HCT116 (cell line): Measurements from ENCODE around the gene PRKG1. TPM values are rescaled to one million over a fixed set of nuclear protein-coding genes. Genes with fewer than 3 reads are reported as not detected.

Experiments
- ATAC-seq: fragments of 200-7000 bp; cut with Tn5 transposase; 2 replicates; pipeline ENCODE4 v1.9.1; 2020; ENCODE audit warnings: mild to moderate bottlenecking, moderate library complexity
- BruUV-seq: library from RNA; stranded (reverse); fragments of 400-500 nt; replicated peaks from 2 replicates; lab custom pipeline; 2021; lab: Mats Ljungman, UMichigan
- CTCF ChIA-PET: fragments of 300-600 bp; sonication (Branson Sonifier 250); formaldehyde crosslinking; loops from one replicate; lab custom pipeline; 2021; ENCODE audit warnings: antibody characterized with exemption; lab: Charles Lee
- POLR2A ChIA-PET: fragments of 300-600, 350-600 bp; sonication (Branson Sonifier 250); formaldehyde crosslinking; loops from one replicate; lab custom pipeline; 2021; ENCODE audit warnings: antibody characterized with exemption; lab: Charles Lee
- RAD21 ChIA-PET, 2 experiments: fragments of 300-600 bp; sonication (Branson Sonifier 250); formaldehyde crosslinking; loops; one replicate each; lab custom pipeline; 2023; ENCODE audit warnings: low total read pairs in 2 of 2; ENCODE audit not compliant: uncharacterized antibody in 2 of 2, unreplicated experiment in 2 of 2, low non-redundant PET in 1 of 2; lab: Charles Lee
- DNase-seq: peaks from one replicate; pipeline ENCODE4 v3.0.0-alpha.2; 2010; ENCODE audit warnings: low read depth, low spot score
- H2AFZ ChIP-seq: fragments of 200-600 bp; shearing (Covaris generic), sonication (generic); 2 replicates; pipeline ENCODE4 v1.6.1; 2017; ENCODE audit warnings: low read depth, mixed run types, mixed read lengths, antibody characterized with exemption, low read length; ENCODE audit not compliant: poor library complexity, severe bottlenecking
- H3K27ac ChIP-seq: 2 replicates; pipeline ENCODE4 v1.5.1; 2012; ENCODE audit warnings: low read depth, low read length
- H3K27me3 ChIP-seq: fragments of 200-600 bp; sonication (generic); 2 replicates; pipeline ENCODE4 v1.6.1; 2016; ENCODE audit warnings: mixed run types, low read length, mixed read lengths; ENCODE audit not compliant: insufficient read depth
- H3K36me3 ChIP-seq, 2 experiments: fragments of 200-500 bp in 1 of 2; fragments of 200-600 bp in 1 of 2; sonication (Bioruptor generic) in 1 of 2; sonication (generic) in 1 of 2; 2 replicates each; pipeline versions ENCODE4 v1.5.1 to v1.6.1; 2014 to 2016; ENCODE audit warnings: low read length in 2 of 2, inconsistent platforms in 1 of 2, mixed read lengths in 1 of 2, mixed run types in 1 of 2; ENCODE audit not compliant: insufficient read depth in 2 of 2, control insufficient read depth in 1 of 2
- H3K4me1 ChIP-seq, 2 experiments: fragments of 200-600 bp in 1 of 2; sonication (generic) in 1 of 2; 2 replicates each; pipeline versions ENCODE4 v1.5.1 to v1.6.1; 2012 to 2017; ENCODE audit warnings: low read length in 2 of 2, inconsistent platforms in 1 of 2, mild to moderate bottlenecking in 1 of 2, mixed read lengths in 1 of 2, mixed run types in 1 of 2, moderate library complexity in 1 of 2; ENCODE audit not compliant: insufficient read depth in 2 of 2, control insufficient read depth in 1 of 2
- H3K4me2 ChIP-seq: fragments of 200-600 bp; sonication (generic); 2 replicates; pipeline ENCODE4 v1.6.1; 2017; ENCODE audit warnings: mixed run types, low read length, mixed read lengths
- H3K4me3 ChIP-seq, 2 experiments: fragments of 200-600 bp in 1 of 2; sonication (generic) in 1 of 2; replicated peaks in 1 of 2; 2 replicates each; pipeline ENCODE4 v1.5.1; 2011 to 2016; ENCODE audit warnings: low read length in 2 of 2, control low read depth in 1 of 2, low read depth in 1 of 2, mild to moderate bottlenecking in 1 of 2, mixed read lengths in 1 of 2, mixed run types in 1 of 2
- H3K79me2 ChIP-seq: fragments of 200-600 bp; sonication (generic); 2 replicates; pipeline ENCODE4 v1.6.1; 2017; ENCODE audit warnings: mild to moderate bottlenecking, mixed run types, low read length, moderate library complexity, mixed read lengths; ENCODE audit not compliant: insufficient read depth
- H3K9ac ChIP-seq: fragments of 200-600 bp; sonication (generic); 2 replicates; pipeline ENCODE4 v1.6.1; 2016; ENCODE audit warnings: low read length, mixed read lengths
- H3K9me2 ChIP-seq: fragments of 200-600 bp; sonication (generic), shearing (Covaris generic); 2 replicates; pipeline ENCODE4 v1.6.1; 2017; ENCODE audit warnings: mixed run types, mild to moderate bottlenecking, moderate library complexity; ENCODE audit not compliant: insufficient read depth
- H3K9me3 ChIP-seq, 2 experiments: fragments of 200-500 bp in 1 of 2; fragments of 200-600 bp in 1 of 2; sonication (Bioruptor generic) in 1 of 2; sonication (generic) in 1 of 2; 2 replicates each; pipeline ENCODE4 v1.6.1; 2014 to 2017; ENCODE audit warnings: low read length in 2 of 2, mixed read lengths in 2 of 2, inconsistent platforms in 1 of 2, low read depth in 1 of 2, mild to moderate bottlenecking in 1 of 2, mixed run types in 1 of 2, moderate library complexity in 1 of 2; ENCODE audit not compliant: control insufficient read depth in 1 of 2, insufficient read depth in 1 of 2
- H4K20me1 ChIP-seq: fragments of 200-600 bp; sonication (generic), shearing (Covaris generic); 2 replicates; pipeline ENCODE4 v1.6.1; 2017; ENCODE audit warnings: mixed run types, mild to moderate bottlenecking, moderate library complexity; ENCODE audit not compliant: insufficient read depth
- ATF3 ChIP-seq: IDR thresholded peaks from 2 replicates; pipeline ENCODE4 v1.6.1; 2012
- CTCF ChIP-seq, 3 experiments: fragments of 200-600 bp in 1 of 3; sonication (generic) in 1 of 3; IDR thresholded peaks in 2 of 3; conservative IDR thresholded peaks in 1 of 3; 2 replicates each; pipeline ENCODE4 v1.5.1; 2012 to 2017; ENCODE audit warnings: low read depth in 2 of 3, low read length in 2 of 3, antibody characterized with exemption in 1 of 3, borderline replicate concordance in 1 of 3, control low read depth in 1 of 3, mild to moderate bottlenecking in 1 of 3, mixed read lengths in 1 of 3, mixed run types in 1 of 3, moderate library complexity in 1 of 3; ENCODE audit not compliant: insufficient read depth in 1 of 3
- MAX ChIP-seq: IDR thresholded peaks from 2 replicates; pipeline ENCODE4 v1.6.1; 2012
- POLR2AphosphoS5 ChIP-seq: IDR thresholded peaks from 2 replicates; pipeline ENCODE4 v1.6.1; 2011; ENCODE audit warnings: mild to moderate bottlenecking, low read depth, low read length, moderate library complexity
- SIN3A ChIP-seq: IDR thresholded peaks from 2 replicates; pipeline ENCODE4 v1.6.1; 2012; ENCODE audit warnings: low read depth
- SP1 ChIP-seq: IDR thresholded peaks from 2 replicates; pipeline ENCODE4 v1.6.1; 2012; ENCODE audit warnings: low read depth
- TCF7L2 ChIP-seq: IDR thresholded peaks from 2 replicates; pipeline ENCODE4 v1.7.0; 2011; ENCODE audit warnings: borderline replicate concordance, inconsistent platforms; ENCODE audit not compliant: insufficient read depth, insufficient read length; ENCODE audit errors: extremely low read depth
- YY1 ChIP-seq: IDR thresholded peaks from 2 replicates; pipeline ENCODE4 v1.6.1; 2011; ENCODE audit warnings: low read length, low read depth, moderate library complexity, mild to moderate bottlenecking; ENCODE audit not compliant: insufficient replicate concordance; ENCODE audit errors: extremely low read depth
- ZBTB33 ChIP-seq: IDR thresholded peaks from 2 replicates; pipeline ENCODE4 v1.6.1; 2011; ENCODE audit warnings: mild to moderate bottlenecking, low read length, moderate library complexity; ENCODE audit not compliant: insufficient replicate concordance; ENCODE audit errors: extremely low read depth
- ZNF274 ChIP-seq: fragments of 200-500 bp; sonication (Bioruptor generic); IDR thresholded peaks from 2 replicates; pipeline ENCODE4 v1.6.1; 2014; ENCODE audit warnings: mild to moderate bottlenecking, low read depth, low read length, inconsistent platforms
- intact Hi-C: fragments of 100-400 bp; cut with micrococcal nuclease; formaldehyde crosslinking; loops from 2 replicates; pipeline ENCODE4 v1.10.0; 2022
- total RNA-seq: library from RNA; stranded (reverse); gene quantifications from one replicate; pipeline ENCODE4 v1.2.1, GENCODE V29; 2021; ENCODE audit not compliant: unreplicated experiment

The PRKG1 gene
- total RNA-seq, 1 experiment from 2014 or later: 1.4 TPM

- peaks cover 38% of the 10 kb centered on the region for H3K79me2 ChIP-seq
- peak overlapping the region; percentile 36 for H2AFZ ChIP-seq
- H3K4me3 ChIP-seq: peak overlapping the region; percentile 78 to 93
- peak; percentile 36 for ATAC-seq
- no peaks in the 10 kb centered on the region for H3K9me3 ChIP-seq
- intact Hi-C loops: no loop called here
- H3K27me3 ChIP-seq: no peaks in the 10 kb centered on the region
- H3K36me3 ChIP-seq: peaks cover 0 to 21% of the 10 kb centered on the region in 2 experiments; a peak in 2 of 4 replicates
- ChIA-PET RAD21 (interaction anchor here in 1 of 2 experiments (1.0 kb wide), 1 partner anchor 139 kb away, joined by 3 read pairs; no protein-coding TSS in a partner anchor), CTCF (interaction anchor here (0.7 to 3.9 kb wide), 8 partner anchors 10 to 253 kb away, joined by 3 to 36 read pairs (median 4); no protein-coding TSS in a partner anchor)
- H3K4me1 ChIP-seq: peaks cover 48 to 73% of the 10 kb centered on the region in 2 experiments
- peak overlapping the region; percentile 99 for H3K4me2 ChIP-seq
- H3K9me2 ChIP-seq: no peaks in the 10 kb centered on the region
- BruUV-seq: TSS peak; percentile 35
- TF ChIP-seq TCF7L2: peak; percentile 98
- no peak for TF ChIP-seq POLR2AphosphoS5
- TF ChIP-seq ATF3: no peak
- no peak for TF ChIP-seq CTCF (IDR thresholded peaks at IDR 0.05 in 2 of 3, conservative IDR thresholded peaks at IDR 0.05 in 1 of 3; ENCODE audit: borderline replicate concordance in 1 of 3, insufficient read depth in 1 of 3, low read depth in 2 of 3, low read length in 2 of 3)
- peak; percentile 45; the same call in 1 of the 2 replicates for TF ChIP-seq MAX
- 0 out of 2 replicates have a peak, but pooled peaks have one; percentile 19 for TF ChIP-seq SP1
- no peak; the same call in none of the 2 replicates for TF ChIP-seq SIN3A
- TF ChIP-seq YY1: peak; percentile 9
- no peak for TF ChIP-seq ZNF274
- TF ChIP-seq ZBTB33: no peak
- TF ChIP-seq, all 23 proteins: peak for 4
- Histone ChIP-seq H3K9ac (peak overlapping the region; percentile 84), H3K27ac (peak overlapping the region; percentile 96), H4K20me1 (no peaks in the 10 kb centered on the region; the same call in 1 of the 2 replicates)
- POLR2A ChIA-PET: interaction anchor here (0.6 to 3.6 kb wide), 16 partner anchors 13 to 283 kb away, joined by 3 to 33 read pairs (median 6); no protein-coding TSS in a partner anchor
- peak; percentile 55 for DNase-seq
Observed at GRCh38 chr10:52313256-52313932, 1239.1 kb downstream of the PRKG1 start.
